Activated naive CD8-positive, alpha-beta T cell treated with anti-CD3 and anti-CD28 coated beads for 36 hours (primary cell): ENCODE data around the gene NMT1. TPM values are rescaled to one million over a fixed set of nuclear protein-coding genes. Genes with fewer than 3 reads are reported as not detected.
"Not testable (repeated sequence)": the region's sequence is repeated elsewhere in the genome, so short reads cannot be mapped to it uniquely, and the experiment has no call there.

Experiments used
- DNase-seq: peaks from one replicate; pipeline ENCODE4 v3.0.0; 2021
- H3K27ac Mint-ChIP-seq: one replicate; pipeline ENCODE4 v1.8.0; 2022; ENCODE audit warnings: mild to moderate bottlenecking, moderate library complexity, mixed read lengths
- H3K27me3 Mint-ChIP-seq: one replicate; pipeline ENCODE4 v1.8.0; 2022; ENCODE audit warnings: mild to moderate bottlenecking, mixed read lengths
- H3K36me3 Mint-ChIP-seq: one replicate; pipeline ENCODE4 v1.8.0; 2021; ENCODE audit warnings: mild to moderate bottlenecking, mixed read lengths
- H3K4me1 Mint-ChIP-seq: one replicate; pipeline ENCODE4 v1.8.0; 2021; ENCODE audit warnings: mixed read lengths
- H3K4me3 Mint-ChIP-seq: one replicate; pipeline ENCODE4 v1.8.0; 2022; ENCODE audit warnings: mild to moderate bottlenecking, moderate library complexity, mixed read lengths
- H3K9me3 Mint-ChIP-seq: one replicate; pipeline ENCODE4 v1.8.0; 2022; ENCODE audit warnings: mixed read lengths
- total RNA-seq, 2 experiments: library from RNA; stranded (reverse); gene quantifications; one replicate each; pipeline ENCODE4 v1.2.3, GENCODE V29; 2021

Gene NMT1
- total RNA-seq, 2 experiments from 2014 or later = 168 to 170 TPM

- DNase-seq = no peak
- Mint-ChIP-seq H3K4me3 (no peak overlapping the region), H3K4me1 (no peaks in the 10 kb centered on the region), H3K9me3 (no peaks in the 10 kb centered on the region), H3K27me3 (no peaks in the 10 kb centered on the region), H3K36me3 (peaks cover 2% of the 10 kb centered on the region), H3K27ac (no peak overlapping the region)
Measured at GRCh38 chr17:45114117-45114932, 53.2 kb downstream of the NMT1 start.

GRCh38 chr17:45115015-45115625 is 54.0 kb downstream of the NMT1 start:
- Mint-ChIP-seq H3K36me3 (no peaks in the 10 kb centered on the region), H3K4me1 (no peaks in the 10 kb centered on the region), H3K27ac (no peak overlapping the region), H3K4me3 (no peak overlapping the region), H3K27me3 (peaks cover 5% of the 10 kb centered on the region), H3K9me3 (no peaks in the 10 kb centered on the region)
- no peak for DNase-seq

DNA sequence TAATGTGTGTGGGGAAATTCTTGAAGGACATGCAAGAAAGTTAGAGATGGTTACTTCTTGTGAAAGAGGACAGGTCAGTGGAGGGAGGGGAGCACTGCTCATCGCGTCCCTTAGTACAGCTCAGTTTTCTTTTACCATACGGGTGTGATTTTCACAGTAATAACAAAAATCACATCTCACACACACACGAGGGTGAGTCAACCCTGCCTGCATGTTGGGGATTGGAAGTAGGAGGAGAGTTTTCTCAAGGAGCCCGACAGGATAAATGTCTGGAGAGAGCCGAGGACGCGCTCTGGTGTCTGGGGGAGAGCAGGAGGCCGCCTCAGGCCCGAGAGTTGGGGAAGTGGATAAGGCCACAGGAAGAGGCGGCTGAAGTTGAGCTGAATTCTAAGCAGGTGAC is 54.8 kb downstream of the NMT1 start:
- no peaks in the 10 kb centered on the region for H3K9me3 Mint-ChIP-seq
- peaks cover 5% of the 10 kb centered on the region for H3K27me3 Mint-ChIP-seq
- no peak overlapping the region for H3K27ac Mint-ChIP-seq
- DNase-seq = no peak
- H3K36me3 Mint-ChIP-seq = no peaks in the 10 kb centered on the region
- H3K4me1 Mint-ChIP-seq = no peaks in the 10 kb centered on the region
- H3K4me3 Mint-ChIP-seq = no peak overlapping the region

DNA sequence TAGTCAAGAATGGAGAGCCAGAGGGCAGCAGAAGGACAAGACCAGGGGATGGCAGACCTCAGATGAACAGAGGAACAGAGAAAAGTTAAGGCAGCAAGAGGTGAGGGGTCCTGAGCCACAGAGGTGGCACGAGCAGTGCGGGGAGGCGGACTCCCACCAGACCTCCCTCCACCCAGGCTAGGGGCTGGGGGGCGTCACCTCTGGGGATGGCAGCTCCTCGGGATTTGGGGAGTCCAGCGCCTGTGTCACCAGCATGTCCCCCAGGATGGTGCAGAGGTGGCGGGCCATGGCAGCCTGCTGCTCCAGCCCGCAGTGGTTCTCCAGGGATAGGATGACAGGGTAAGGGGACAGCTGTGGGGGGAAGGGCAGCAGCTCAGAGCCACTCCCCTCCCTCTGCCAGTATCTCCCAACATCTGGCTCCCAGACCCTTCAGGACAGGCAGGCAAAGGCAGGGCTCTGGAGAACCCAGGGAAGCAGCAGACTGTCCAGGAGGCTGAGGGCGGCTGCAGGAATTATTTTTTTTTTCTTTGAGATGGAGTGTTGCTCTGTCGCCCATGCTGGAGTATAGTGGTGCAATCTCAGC is 55.4 kb downstream of the NMT1 start:
- Mint-ChIP-seq H3K4me1 (no peaks in the 10 kb centered on the region), H3K36me3 (no peaks in the 10 kb centered on the region), H3K4me3 (no peak overlapping the region), H3K27me3 (peaks cover 9% of the 10 kb centered on the region), H3K27ac (no peak overlapping the region), H3K9me3 (no peaks in the 10 kb centered on the region)
- no peak for DNase-seq

DNA sequence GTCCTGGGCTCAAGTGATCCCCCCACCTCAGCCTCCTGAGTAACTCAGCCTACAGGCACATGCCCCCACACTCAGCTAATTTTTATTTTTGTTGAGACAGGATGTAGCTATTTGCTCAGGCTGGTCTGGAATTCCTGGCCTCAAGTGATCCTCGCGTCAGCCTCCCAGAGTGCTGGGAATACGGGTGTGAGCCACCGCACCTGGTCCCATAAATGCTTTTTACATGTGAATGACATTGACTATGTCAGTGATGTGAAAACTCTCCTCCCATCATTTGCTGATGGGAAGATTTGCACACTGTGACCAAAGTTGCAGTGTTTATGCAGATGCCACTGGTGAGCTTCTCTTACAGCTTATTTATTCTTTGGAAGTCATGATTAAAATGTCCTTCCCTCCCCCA is 56.2 kb downstream of the NMT1 start:
- Mint-ChIP-seq H3K36me3 (no peaks in the 10 kb centered on the region), H3K4me3 (no peak overlapping the region), H3K4me1 (no peaks in the 10 kb centered on the region), H3K27me3 (peaks cover 14% of the 10 kb centered on the region), H3K9me3 (no peaks in the 10 kb centered on the region), H3K27ac (no peak overlapping the region)
- no peak for DNase-seq

DNA sequence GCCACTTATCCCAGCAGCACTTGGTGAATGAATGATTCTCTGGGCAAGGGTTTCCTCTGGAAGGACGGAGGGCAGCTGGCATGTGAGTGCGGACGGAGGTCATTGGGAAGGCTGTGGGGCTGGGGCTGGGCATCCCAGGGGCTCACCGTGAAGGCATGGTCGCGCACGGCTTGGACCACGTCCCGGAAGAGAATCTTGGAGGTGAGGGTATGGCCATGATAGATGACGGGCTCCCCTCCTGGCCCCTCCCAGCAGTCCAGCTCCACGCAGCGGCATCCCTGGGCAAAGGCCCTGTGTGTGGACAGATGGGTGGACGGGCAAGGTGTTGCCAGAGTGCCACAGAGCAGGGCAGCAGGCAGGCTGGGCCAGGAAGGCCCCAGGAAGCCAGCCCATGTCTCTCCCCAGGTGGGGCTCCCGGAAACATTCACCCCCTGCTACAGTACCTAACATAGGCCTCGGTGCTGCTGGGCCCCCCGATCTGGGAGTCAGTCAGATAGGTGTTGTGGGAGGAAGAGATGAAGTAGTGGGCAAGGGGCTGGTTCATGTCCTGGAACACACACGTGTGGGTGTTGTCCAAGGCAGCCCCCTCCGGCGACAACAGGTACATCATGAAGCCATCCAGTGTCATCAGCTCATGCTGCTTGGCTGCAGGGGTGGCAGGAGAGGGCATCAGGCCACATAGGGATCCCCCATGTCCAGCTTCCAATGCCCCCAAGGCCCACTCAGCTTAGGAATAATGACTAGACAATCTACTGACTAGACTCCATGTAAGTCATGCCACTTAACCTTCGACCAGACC is 56.9 kb downstream of the NMT1 start:
- no peak for DNase-seq
- Mint-ChIP-seq H3K36me3 (no peaks in the 10 kb centered on the region), H3K27me3 (peaks cover 14% of the 10 kb centered on the region), H3K4me1 (no peaks in the 10 kb centered on the region), H3K27ac (no peak overlapping the region), H3K9me3 (no peaks in the 10 kb centered on the region), H3K4me3 (no peak overlapping the region)

- Mint-ChIP-seq H3K36me3 (no peaks in the 10 kb centered on the region), H3K9me3 (no peaks in the 10 kb centered on the region), H3K27ac (no peak overlapping the region), H3K27me3 (peaks cover 14% of the 10 kb centered on the region), H3K4me3 (no peak overlapping the region), H3K4me1 (no peaks in the 10 kb centered on the region)
- no peak for DNase-seq
Measured at GRCh38 chr17:45118691-45119090, 57.6 kb downstream of the NMT1 start.

GRCh38 chr17:45119964-45120363 is 58.8 kb downstream of the NMT1 start:
- Mint-ChIP-seq H3K27me3 (peaks cover 14% of the 10 kb centered on the region), H3K27ac (no peak overlapping the region), H3K4me3 (no peak overlapping the region), H3K36me3 (no peaks in the 10 kb centered on the region), H3K4me1 (no peaks in the 10 kb centered on the region), H3K9me3 (no peaks in the 10 kb centered on the region)
- no peak for DNase-seq

DNA sequence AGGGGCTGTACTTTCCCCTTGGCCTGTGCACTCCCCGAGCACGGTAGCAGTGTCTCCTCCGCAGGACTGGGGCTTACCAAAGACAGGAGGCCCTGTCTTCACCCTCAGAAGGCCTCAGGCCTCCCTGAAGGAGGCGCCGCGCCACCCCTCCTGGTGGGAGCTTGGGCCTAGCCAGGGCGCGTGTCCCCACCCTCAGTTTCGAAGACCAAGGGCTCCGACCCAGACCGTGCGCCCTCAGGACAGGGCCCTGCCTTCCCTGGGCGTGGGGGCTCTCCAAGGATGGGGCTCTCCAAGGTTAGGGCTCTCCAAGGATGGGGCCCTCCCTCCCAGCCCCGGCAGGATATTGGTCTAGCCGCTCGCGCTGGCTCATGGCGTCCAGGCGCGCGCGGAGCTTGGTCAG is 59.4 kb downstream of the NMT1 start:
- Mint-ChIP-seq H3K4me1 (no peaks in the 10 kb centered on the region), H3K4me3 (no peak overlapping the region), H3K36me3 (no peaks in the 10 kb centered on the region), H3K9me3 (no peaks in the 10 kb centered on the region), H3K27ac (no peak overlapping the region), H3K27me3 (peaks cover 14% of the 10 kb centered on the region)
- no peak for DNase-seq

DNA sequence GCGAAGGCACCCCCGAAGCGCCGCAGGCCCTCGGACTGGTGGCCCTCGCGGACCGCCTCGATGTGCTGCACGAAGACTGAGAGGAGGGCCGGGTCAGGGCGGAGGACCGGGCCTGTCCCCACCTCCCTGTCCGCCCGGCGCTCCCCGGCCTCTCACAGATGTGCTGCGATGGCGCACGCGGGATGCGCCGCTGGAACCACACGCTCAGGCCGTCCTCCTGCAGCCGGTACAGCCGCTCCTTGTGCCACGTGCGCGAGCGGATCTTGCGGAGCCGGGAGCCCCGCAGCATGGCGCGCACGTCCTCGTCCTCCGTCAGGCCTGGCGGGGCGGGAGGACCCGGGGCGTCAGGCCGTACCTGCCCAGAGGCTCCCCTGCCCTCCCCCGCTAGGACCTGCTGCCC is 59.9 kb downstream of the NMT1 start:
- no peak overlapping the region for H3K27ac Mint-ChIP-seq
- H3K4me1 Mint-ChIP-seq = no peaks in the 10 kb centered on the region
- H3K36me3 Mint-ChIP-seq = no peaks in the 10 kb centered on the region
- no peak for DNase-seq
- peaks cover 14% of the 10 kb centered on the region for H3K27me3 Mint-ChIP-seq
- H3K4me3 Mint-ChIP-seq = no peak overlapping the region
- H3K9me3 Mint-ChIP-seq = no peaks in the 10 kb centered on the region

DNA sequence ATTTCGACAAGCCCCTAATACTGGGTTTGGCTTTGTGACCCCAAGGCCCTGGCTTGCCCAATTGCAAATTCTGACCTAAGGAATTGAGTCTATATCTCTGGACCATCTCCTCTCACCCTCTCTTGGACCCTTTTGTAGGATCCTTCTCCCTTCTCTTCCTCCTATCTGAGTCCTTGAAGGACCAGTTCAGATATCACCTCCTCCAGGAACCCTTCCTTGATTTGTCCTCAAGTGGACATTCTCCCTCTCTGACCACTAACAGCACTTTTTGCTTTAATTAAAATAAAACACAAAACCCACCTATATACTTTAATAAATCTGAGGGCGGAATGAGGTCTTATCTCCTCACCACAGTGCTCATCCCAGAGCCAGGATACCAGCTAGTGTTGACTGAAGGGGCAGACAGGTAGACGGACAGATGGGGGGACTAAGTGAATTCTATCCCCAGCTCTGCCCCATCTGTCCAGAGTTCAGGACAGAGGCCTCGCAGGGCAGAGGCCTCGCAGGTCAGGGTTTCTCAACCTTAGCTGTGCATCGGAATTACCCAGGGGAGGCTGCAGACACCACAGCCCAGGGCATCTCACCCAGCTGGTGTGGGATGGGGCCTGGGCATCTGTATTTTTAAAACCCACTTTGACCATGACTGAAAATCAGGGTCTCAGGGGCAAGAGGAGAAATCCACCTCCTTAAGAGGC is 62.1 kb downstream of the NMT1 start:
- no peak for DNase-seq
- H3K9me3 Mint-ChIP-seq = no peaks in the 10 kb centered on the region
- peaks cover 14% of the 10 kb centered on the region for H3K27me3 Mint-ChIP-seq
- no peak overlapping the region for H3K4me3 Mint-ChIP-seq
- H3K36me3 Mint-ChIP-seq = no peaks in the 10 kb centered on the region
- H3K4me1 Mint-ChIP-seq = no peaks in the 10 kb centered on the region
- no peak overlapping the region for H3K27ac Mint-ChIP-seq

DNA sequence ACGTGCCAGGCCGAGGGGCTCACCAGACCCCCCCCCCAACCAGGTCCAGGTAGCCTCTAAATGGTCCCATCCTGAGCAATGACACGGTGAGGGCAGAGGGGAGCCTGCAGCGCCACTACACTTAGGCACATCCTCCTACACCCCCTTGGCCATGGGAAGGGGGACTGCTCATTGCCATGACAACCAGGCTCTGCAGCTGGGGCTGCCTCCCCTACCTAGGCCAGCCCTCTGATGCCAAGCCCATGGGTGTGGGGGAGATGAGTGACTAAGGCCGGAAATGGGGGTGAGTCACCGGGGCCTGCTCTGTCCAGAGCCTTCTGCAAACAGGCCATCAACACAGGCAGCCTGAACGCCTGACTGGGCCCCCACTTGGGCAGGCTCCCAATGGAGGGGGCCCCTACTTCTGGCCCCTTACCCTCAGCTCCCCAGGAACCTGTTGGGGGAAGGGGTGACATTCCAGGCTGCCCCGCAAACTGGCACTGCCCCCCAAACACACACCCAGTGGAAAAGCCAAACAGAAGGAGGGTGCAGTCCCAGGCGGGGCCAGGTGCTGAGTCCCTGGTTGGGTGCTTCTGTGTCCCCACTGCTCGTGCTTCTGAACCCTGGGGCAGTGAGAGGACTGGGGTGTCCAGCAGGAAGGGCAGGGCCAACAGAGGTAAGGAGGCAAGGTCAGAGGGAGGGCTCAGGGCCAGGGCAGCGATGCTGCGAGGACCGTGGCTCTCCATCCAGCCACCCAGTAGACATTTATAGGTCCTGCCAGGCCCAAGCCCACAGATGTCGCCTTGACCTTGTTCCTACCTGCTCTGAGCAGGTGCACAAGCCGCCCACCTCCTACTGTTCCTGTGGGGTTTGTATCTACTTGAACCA is 63.0 kb downstream of the NMT1 start:
- Mint-ChIP-seq H3K27me3 (peaks cover 14% of the 10 kb centered on the region), H3K27ac (no peak overlapping the region), H3K4me3 (no peak overlapping the region), H3K9me3 (no peaks in the 10 kb centered on the region), H3K36me3 (no peaks in the 10 kb centered on the region), H3K4me1 (no peaks in the 10 kb centered on the region)
- no peak for DNase-seq

- not testable (repeated sequence) for H3K9me3 Mint-ChIP-seq, H3K4me1 Mint-ChIP-seq, DNase-seq, H3K27ac Mint-ChIP-seq, H3K4me3 Mint-ChIP-seq, H3K36me3 Mint-ChIP-seq
- H3K27me3 Mint-ChIP-seq = peaks cover 13% of the 10 kb centered on the region
Measured at GRCh38 chr17:45124797-45125122, 63.6 kb downstream of the NMT1 start.

- Mint-ChIP-seq H3K27me3 (peaks cover 8% of the 10 kb centered on the region), H3K4me3 (no peak overlapping the region), H3K9me3 (no peaks in the 10 kb centered on the region), H3K36me3 (no peaks in the 10 kb centered on the region), H3K4me1 (no peaks in the 10 kb centered on the region), H3K27ac (no peak overlapping the region)
- DNase-seq = no peak
Measured at GRCh38 chr17:45125509-45125908, 64.4 kb downstream of the NMT1 start.
